ENCODE measurements around the gene ATG7. TPM values are rescaled to one million over a fixed set of nuclear protein-coding genes. Genes with fewer than 3 reads are reported as not detected.

Gene ATG7
- total RNA-seq, 1 donor from 2014 or later, result 42.5 TPM

DNA sequence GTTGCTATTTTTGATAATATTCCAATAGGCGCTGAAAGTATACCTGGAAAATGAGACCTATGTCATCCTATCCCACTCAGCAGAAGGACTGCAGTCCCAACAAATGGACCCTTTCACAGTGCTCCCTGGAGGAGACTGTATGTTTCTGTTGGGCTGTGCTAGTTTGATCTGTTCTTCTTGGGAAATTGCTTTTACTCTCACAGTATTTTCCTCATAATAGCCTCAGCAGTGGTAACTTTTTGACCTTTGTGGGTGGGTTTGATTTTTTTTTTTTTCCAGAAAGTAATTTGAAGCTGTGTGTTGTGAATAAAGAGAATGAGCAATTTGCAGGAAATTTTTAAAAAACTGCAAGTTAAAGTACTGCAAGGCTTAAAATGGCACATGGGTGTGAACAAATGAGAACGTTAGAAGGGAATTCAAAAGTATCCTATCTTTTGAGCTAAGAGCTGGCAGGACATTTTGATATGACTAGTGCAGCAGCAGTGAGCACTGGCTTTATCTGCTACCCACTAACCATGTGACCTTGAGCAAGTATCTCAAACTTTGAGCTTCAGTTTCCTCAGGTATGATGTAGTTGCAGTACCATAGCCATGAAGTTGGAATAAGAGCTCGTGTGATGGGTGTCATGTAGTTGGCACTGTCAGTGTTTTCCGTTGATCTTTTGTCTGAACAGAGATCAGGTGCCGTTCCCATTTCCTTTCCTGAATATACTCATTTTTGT is 118.4 kb downstream of the ATG7 start:
- TF ChIP-seq, protein P1, sequence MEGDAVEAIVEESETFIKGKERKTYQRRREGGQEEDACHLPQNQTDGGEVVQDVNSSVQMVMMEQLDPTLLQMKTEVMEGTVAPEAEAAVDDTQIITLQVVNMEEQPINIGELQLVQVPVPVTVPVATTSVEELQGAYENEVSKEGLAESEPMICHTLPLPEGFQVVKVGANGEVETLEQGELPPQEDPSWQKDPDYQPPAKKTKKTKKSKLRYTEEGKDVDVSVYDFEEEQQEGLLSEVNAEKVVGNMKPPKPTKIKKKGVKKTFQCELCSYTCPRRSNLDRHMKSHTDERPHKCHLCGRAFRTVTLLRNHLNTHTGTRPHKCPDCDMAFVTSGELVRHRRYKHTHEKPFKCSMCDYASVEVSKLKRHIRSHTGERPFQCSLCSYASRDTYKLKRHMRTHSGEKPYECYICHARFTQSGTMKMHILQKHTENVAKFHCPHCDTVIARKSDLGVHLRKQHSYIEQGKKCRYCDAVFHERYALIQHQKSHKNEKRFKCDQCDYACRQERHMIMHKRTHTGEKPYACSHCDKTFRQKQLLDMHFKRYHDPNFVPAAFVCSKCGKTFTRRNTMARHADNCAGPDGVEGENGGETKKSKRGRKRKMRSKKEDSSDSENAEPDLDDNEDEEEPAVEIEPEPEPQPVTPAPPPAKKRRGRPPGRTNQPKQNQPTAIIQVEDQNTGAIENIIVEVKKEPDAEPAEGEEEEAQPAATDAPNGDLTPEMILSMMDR (IDR thresholded peaks at IDR 0.05), result no peak
- Mint-ChIP-seq H3K4me3 (ENCODE audit: unreplicated experiment) (no peak overlapping the region), H3K9me3 (ENCODE audit: unreplicated experiment) (no peaks in the 10 kb centered on the region), H3K36me3 (ENCODE audit: unreplicated experiment) (peaks cover 6% of the 10 kb centered on the region), H3K27ac (ENCODE audit: unreplicated experiment) (peak overlapping the region; percentile 75), H3K4me1 (ENCODE audit: unreplicated experiment) (peaks cover 52% of the 10 kb centered on the region), H3K27me3 (ENCODE audit: unreplicated experiment) (no peaks in the 10 kb centered on the region)
- no peak for DNase-seq (ENCODE audit: extremely low spot score, unreplicated experiment)

DNA sequence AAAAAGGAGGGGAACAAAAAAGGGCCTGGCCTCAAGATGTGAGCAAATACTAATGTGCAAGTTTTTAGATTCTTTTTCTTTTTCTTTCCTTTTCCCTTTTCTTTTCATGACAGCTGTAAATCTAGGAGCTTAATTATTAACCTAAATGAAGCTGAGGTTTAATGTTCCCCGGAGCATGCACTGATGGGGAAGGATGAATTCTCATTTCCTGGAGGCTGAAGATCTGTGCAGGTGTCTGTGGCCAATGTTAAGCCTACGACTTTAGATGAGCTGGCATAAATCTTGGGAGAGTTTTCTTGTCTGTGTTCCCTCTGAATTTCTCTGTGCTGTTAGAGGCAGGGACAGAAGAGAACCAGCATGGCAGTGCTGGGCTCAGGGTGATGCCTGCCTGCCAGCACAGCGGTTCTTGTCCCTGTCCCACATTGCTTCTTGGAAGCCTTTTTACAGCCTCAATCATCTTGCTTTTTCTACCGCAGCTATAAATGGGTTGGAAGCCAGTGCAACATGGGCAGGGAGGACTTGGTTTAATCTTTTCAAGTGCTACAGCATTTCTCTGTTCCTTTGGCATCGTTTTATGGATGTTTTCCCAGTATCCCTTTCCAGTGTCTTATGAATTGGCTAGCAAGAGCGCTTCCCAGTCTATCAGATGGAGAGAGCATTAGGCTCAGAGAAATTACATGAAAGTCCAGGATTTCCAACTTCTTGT is 119.1 kb downstream of the ATG7 start:
- Mint-ChIP-seq H3K4me1 (ENCODE audit: unreplicated experiment) (peaks cover 45% of the 10 kb centered on the region), H3K36me3 (ENCODE audit: unreplicated experiment) (peaks cover 6% of the 10 kb centered on the region), H3K27me3 (ENCODE audit: unreplicated experiment) (no peaks in the 10 kb centered on the region), H3K27ac (ENCODE audit: unreplicated experiment) (peak overlapping the region; percentile 75), H3K9me3 (ENCODE audit: unreplicated experiment) (no peaks in the 10 kb centered on the region), H3K4me3 (ENCODE audit: unreplicated experiment) (no peak overlapping the region)
- TF ChIP-seq, protein P1 (IDR thresholded peaks at IDR 0.05), result no peak
- no peak for DNase-seq (ENCODE audit: extremely low spot score, unreplicated experiment)

DNA sequence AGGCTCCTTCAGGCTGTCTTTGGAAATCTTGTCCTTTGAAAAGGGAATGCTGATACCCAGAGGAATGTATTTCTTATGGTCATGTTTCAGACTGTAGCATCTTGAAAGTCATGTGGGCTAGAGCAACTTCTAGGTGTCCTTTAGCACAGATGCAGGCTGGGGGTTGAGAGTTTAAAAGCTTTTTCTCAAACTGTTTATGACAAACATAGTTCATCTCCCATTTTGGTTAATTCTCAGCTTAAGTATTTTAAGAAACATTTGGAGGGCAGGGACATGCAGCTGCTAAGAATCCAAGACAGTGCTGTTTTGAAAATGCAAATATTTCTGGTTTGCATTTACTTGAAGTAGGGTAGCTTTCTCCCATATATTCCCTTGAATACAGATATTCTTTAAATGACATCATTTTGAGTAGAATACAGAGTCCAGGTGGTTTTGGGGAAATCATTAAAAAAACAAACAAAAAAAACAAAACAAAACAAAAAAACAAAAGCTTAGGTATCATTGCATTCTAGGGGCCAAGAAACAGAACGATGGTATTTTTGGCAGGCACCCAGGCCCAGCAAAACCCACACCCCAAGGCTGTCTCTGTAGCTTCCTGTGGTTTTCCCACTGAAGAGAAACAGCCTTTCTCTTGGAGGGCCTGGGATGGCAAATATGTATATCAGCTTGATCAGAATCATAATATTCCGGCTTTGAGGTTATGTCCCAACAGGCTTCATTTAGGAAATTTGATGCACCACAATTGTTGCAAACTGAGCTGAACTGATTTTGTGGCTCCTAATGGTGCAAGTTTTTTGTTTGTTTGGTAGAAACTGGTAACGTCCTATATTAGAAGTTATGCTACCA is 120.0 kb downstream of the ATG7 start:
- DNase-seq (ENCODE audit: extremely low spot score, unreplicated experiment), result no peak
- peaks cover 42% of the 10 kb centered on the region for H3K4me1 Mint-ChIP-seq (ENCODE audit: unreplicated experiment)
- no peak overlapping the region for H3K4me3 Mint-ChIP-seq (ENCODE audit: unreplicated experiment)
- H3K9me3 Mint-ChIP-seq (ENCODE audit: unreplicated experiment), result no peaks in the 10 kb centered on the region
- H3K27ac Mint-ChIP-seq (ENCODE audit: unreplicated experiment), result peak overlapping the region; percentile 75
- TF ChIP-seq, protein P1 (IDR thresholded peaks at IDR 0.05), result no peak
- peaks cover 6% of the 10 kb centered on the region for H3K36me3 Mint-ChIP-seq (ENCODE audit: unreplicated experiment)
- H3K27me3 Mint-ChIP-seq (ENCODE audit: unreplicated experiment), result no peaks in the 10 kb centered on the region

DNA sequence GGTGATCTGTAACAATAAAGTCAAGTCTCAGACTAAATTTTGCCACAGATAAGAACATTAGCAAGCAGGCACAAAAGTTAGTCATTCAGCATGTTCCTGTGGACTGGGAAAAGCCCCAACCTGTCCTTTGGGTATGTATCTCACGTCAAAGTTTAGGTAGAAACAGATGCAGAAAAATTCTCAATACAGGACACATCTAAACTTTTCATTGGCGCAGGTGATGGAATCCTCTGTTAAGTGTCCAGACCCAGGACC is 120.6 kb downstream of the ATG7 start:
- peak overlapping the region; percentile 75 for H3K27ac Mint-ChIP-seq (ENCODE audit: unreplicated experiment)
- peaks cover 6% of the 10 kb centered on the region for H3K36me3 Mint-ChIP-seq (ENCODE audit: unreplicated experiment)
- H3K27me3 Mint-ChIP-seq (ENCODE audit: unreplicated experiment), result no peaks in the 10 kb centered on the region
- peaks cover 42% of the 10 kb centered on the region for H3K4me1 Mint-ChIP-seq (ENCODE audit: unreplicated experiment)
- H3K9me3 Mint-ChIP-seq (ENCODE audit: unreplicated experiment), result no peaks in the 10 kb centered on the region
- no peak overlapping the region for H3K4me3 Mint-ChIP-seq (ENCODE audit: unreplicated experiment)
- TF ChIP-seq, protein P1 (IDR thresholded peaks at IDR 0.05), result no peak
- no peak for DNase-seq (ENCODE audit: extremely low spot score, unreplicated experiment)

DNA sequence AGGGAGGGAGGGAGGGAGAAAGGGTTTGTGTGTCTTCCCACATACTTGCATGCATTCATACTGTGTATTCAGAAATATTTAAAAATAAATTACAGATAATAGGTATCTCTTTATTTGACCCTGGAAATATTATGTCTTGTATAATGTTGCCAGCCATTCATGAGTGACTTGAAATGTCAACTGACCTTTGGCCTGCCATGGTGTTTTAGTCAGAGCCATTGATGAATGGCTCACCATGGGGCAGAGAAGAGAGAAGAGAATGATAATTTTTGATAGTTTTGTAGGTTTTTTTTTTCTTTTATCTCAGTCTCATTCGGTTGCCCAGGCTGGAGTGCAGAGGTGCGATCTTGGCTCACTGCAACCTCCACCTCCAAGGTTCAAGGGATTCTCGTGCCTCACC is 121.2 kb downstream of the ATG7 start:
- H3K36me3 Mint-ChIP-seq (ENCODE audit: unreplicated experiment), result peaks cover 6% of the 10 kb centered on the region
- H3K27me3 Mint-ChIP-seq (ENCODE audit: unreplicated experiment), result no peaks in the 10 kb centered on the region

More for the DNA sequence above, 121.2 kb downstream of the ATG7 start:
- no peak for DNase-seq (ENCODE audit: extremely low spot score, unreplicated experiment)
- Mint-ChIP-seq H3K9me3 (ENCODE audit: unreplicated experiment) (no peaks in the 10 kb centered on the region), H3K4me3 (ENCODE audit: unreplicated experiment) (no peak overlapping the region), H3K27ac (ENCODE audit: unreplicated experiment) (no peak overlapping the region), H3K4me1 (ENCODE audit: unreplicated experiment) (peaks cover 42% of the 10 kb centered on the region)
- TF ChIP-seq, protein P1 (IDR thresholded peaks at IDR 0.05), result no peak

Measured in osteocyte (in vitro differentiated cells).